MCF 10A (cell line): ENCODE results near the gene TMEM151A. TPM values are rescaled to one million over a fixed set of nuclear protein-coding genes. Genes with fewer than 3 reads are reported as not detected.

Source experiments
- BruUV-seq: library from RNA; stranded (reverse); fragments of 400-500 nt; replicated peaks from 2 replicates; lab custom pipeline; 2021; lab: Mats Ljungman, UMichigan
- CTCF ChIA-PET: fragments of 300-600 bp; sonication (Branson Sonifier 250); formaldehyde crosslinking; extraction: SDS; loops from one replicate; lab custom pipeline; 2021; ENCODE audit warnings: antibody characterized with exemption, inconsistent platforms; lab: Yijun Ruan, JAX
- POLR2A ChIA-PET: fragments of 300-600, 350-650 bp; sonication (Branson Sonifier 250); formaldehyde crosslinking; extraction: SDS; loops from one replicate; lab custom pipeline; 2020; ENCODE audit warnings: antibody characterized with exemption, inconsistent platforms; lab: Yijun Ruan, JAX
- DNase-seq: peaks from one replicate; pipeline ENCODE4 v3.0.0-alpha.2; 2018; ENCODE audit not compliant: unreplicated experiment
- H3K27ac Mint-ChIP-seq: one replicate; pipeline ENCODE4 v1.8.0; 2022; ENCODE audit warnings: mild to moderate bottlenecking, low read depth, mixed read lengths; ENCODE audit not compliant: unreplicated experiment
- H3K27me3 Mint-ChIP-seq: one replicate; pipeline ENCODE4 v1.8.0; 2022; ENCODE audit warnings: mixed read lengths; ENCODE audit not compliant: insufficient read depth, unreplicated experiment
- H3K36me3 Mint-ChIP-seq: one replicate; pipeline ENCODE4 v1.8.0; 2022; ENCODE audit warnings: mild to moderate bottlenecking, moderate library complexity, mixed read lengths; ENCODE audit not compliant: insufficient read depth, unreplicated experiment
- H3K4me1 Mint-ChIP-seq: one replicate; pipeline ENCODE4 v1.8.0; 2022; ENCODE audit warnings: mixed read lengths; ENCODE audit not compliant: insufficient read depth, unreplicated experiment
- H3K4me3 Mint-ChIP-seq: one replicate; pipeline ENCODE4 v1.8.0; 2022; ENCODE audit warnings: mild to moderate bottlenecking, moderate library complexity, mixed read lengths; ENCODE audit not compliant: unreplicated experiment
- H3K9me3 Mint-ChIP-seq: one replicate; pipeline ENCODE4 v1.8.0; 2022; ENCODE audit warnings: mixed read lengths; ENCODE audit not compliant: unreplicated experiment
- intact Hi-C: fragments of 100-400 bp; cut with micrococcal nuclease; formaldehyde crosslinking; loops from 2 replicates; pipeline ENCODE4 v1.14.1; 2022
- total RNA-seq: library from RNA; stranded (reverse); gene quantifications from 2 replicates; pipeline ENCODE4 v1.2.3, GENCODE V29; 2022
- TF ChIP-seq, protein P1 (sequence below): fragments of 200-600 bp; IDR thresholded peaks from one replicate; pipeline ENCODE4 v1.8.0; 2022; ENCODE audit warnings: antibody characterized with exemption, mild to moderate bottlenecking; ENCODE audit not compliant: unreplicated experiment

The TMEM151A gene
- total RNA-seq, 1 experiment from 2014 or later, result not detected

- peaks cover 34% of the 10 kb centered on the region for H3K4me1 Mint-ChIP-seq
- H3K27me3 Mint-ChIP-seq, result no peaks in the 10 kb centered on the region
- CTCF ChIA-PET, result interaction anchor here (0.6 to 6.0 kb wide), 9 partner anchors 10 to 97 kb away, joined by 3 to 48 read pairs (median 4); partner anchors contain the start of gene BRMS1
- no TSS peak for BruUV-seq
- intact Hi-C loops, result no loop called here
- POLR2A ChIA-PET, result interaction anchor here (0.9 to 4.1 kb wide), 9 partner anchors 8 to 55 kb away, joined by 3 to 73 read pairs (median 7); partner anchors contain the start of genes B4GAT1, BRMS1, CD248 and YIF1A
- H3K4me3 Mint-ChIP-seq, result peak overlapping the region; percentile 89
- DNase-seq, result no peak
- H3K9me3 Mint-ChIP-seq, result no peaks in the 10 kb centered on the region
- H3K36me3 Mint-ChIP-seq, result peaks cover 57% of the 10 kb centered on the region
- TF ChIP-seq, protein P1, sequence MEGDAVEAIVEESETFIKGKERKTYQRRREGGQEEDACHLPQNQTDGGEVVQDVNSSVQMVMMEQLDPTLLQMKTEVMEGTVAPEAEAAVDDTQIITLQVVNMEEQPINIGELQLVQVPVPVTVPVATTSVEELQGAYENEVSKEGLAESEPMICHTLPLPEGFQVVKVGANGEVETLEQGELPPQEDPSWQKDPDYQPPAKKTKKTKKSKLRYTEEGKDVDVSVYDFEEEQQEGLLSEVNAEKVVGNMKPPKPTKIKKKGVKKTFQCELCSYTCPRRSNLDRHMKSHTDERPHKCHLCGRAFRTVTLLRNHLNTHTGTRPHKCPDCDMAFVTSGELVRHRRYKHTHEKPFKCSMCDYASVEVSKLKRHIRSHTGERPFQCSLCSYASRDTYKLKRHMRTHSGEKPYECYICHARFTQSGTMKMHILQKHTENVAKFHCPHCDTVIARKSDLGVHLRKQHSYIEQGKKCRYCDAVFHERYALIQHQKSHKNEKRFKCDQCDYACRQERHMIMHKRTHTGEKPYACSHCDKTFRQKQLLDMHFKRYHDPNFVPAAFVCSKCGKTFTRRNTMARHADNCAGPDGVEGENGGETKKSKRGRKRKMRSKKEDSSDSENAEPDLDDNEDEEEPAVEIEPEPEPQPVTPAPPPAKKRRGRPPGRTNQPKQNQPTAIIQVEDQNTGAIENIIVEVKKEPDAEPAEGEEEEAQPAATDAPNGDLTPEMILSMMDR, result no peak
- H3K27ac Mint-ChIP-seq, result peak overlapping the region; percentile 84
These were observed 43.1 kb downstream of the TMEM151A start for GRCh38 chr11:66334605-66335442.

GRCh38 chr11:66335531-66336233 lies 44.0 kb downstream of the TMEM151A start:
- BruUV-seq, result TSS peak; percentile 26
- peaks cover 28% of the 10 kb centered on the region for H3K4me1 Mint-ChIP-seq

DNA sequence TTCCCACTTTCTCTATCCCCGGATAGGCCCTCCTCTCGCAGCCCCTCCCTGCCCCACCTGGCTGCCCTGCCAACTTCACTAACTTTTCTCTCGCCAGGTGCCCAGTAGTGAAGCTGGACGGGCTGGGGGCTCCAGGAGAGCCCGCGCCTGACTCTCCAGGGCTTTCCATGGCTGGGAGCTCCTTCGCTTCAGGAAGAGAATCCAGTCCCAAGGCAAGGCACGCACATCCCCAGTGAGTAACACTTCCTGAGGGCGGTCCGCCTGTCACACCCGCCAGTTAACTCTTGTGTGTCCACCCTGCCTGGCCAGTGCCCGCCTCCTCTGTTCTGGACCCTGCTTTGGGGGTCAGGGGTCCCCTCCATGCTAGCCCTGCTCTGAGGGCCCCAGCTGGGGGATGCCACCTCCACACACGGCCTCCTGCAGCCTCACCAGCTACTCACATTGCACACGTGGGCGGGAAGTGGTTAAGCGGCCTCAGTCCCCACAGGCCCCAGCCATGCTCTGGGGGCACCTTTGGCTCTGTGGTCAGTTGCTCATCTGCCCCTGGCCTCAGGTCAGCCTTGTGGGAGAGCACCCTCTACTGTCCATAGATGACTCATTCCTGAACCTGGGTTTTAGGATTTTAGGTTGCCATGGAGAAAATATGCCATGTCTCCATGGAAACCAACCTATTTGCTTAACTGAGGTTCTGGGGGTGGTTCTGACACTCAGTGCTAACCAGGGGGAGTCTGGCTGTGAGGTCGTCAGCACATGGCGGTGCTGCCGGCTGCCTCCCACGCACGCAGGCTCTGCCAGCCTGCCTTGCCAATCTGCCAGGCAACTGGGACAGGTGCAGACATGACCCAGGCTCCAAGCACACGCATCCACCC lies 44.8 kb downstream of the TMEM151A start, which contains the start of gene RIN1:
TSS of gene RIN1 (minus strand) at position 201 of the 869 bp plus-strand sequence. CDS start at position 169, 32 bp downstream.
- intact Hi-C loops, result loop anchor here (1.0 kb wide), 2 partner anchors 8 to 24 kb away; no protein-coding TSS in a partner anchor
- peak within 1 kb of the TSS; percentile 89 for H3K4me3 Mint-ChIP-seq
- TF ChIP-seq, protein P1, result no peak

More at GRCh38 chr11:66335531-66336233, 44.0 kb downstream of the TMEM151A start:
- Mint-ChIP-seq H3K27ac (peak overlapping the region; percentile 95), H3K4me3 (peak overlapping the region; percentile 89), H3K36me3 (peaks cover 62% of the 10 kb centered on the region), H3K9me3 (no peaks in the 10 kb centered on the region), H3K27me3 (no peaks in the 10 kb centered on the region)
- ChIA-PET CTCF (interaction anchor here (0.5 to 6.0 kb wide), 11 partner anchors 10 to 322 kb away, joined by 3 to 48 read pairs (median 4); partner anchors contain the start of gene BRMS1), POLR2A (interaction anchor here (0.6 to 4.1 kb wide), 18 partner anchors 9 to 724 kb away, joined by 3 to 73 read pairs (median 5); partner anchors contain the start of genes B4GAT1, BRMS1, CD248 and SF3B2)
- DNase-seq, result peak; percentile 61
- intact Hi-C loops, result loop anchor here (1.0 kb wide), 2 partner anchors 7 to 23 kb away; no protein-coding TSS in a partner anchor
- TF ChIP-seq, protein P1, result no peak

More for the DNA sequence above, 44.8 kb downstream of the TMEM151A start, which contains the start of gene RIN1:
- H3K4me1 Mint-ChIP-seq, result peaks cover 30% of the 10 kb centered on the region
- no peaks in the 10 kb centered on the region for H3K27me3 Mint-ChIP-seq
- peak within 1 kb of the TSS; percentile 95 for H3K27ac Mint-ChIP-seq
- peaks cover 59% of the 10 kb centered on the region for H3K36me3 Mint-ChIP-seq
- ChIA-PET POLR2A (interaction anchor here (0.6 to 4.1 kb wide), 16 partner anchors 9 to 1000 kb away, joined by 3 to 73 read pairs (median 5); partner anchors contain the start of genes B4GAT1, BRMS1, CD248 and SF3B2), CTCF (interaction anchor here (0.6 to 6.0 kb wide), 7 partner anchors 9 to 116 kb away, joined by 3 to 48 read pairs (median 4); partner anchors contain the start of gene BRMS1)
- BruUV-seq, result no TSS peak
- peak; percentile 96 for DNase-seq
- H3K9me3 Mint-ChIP-seq, result no peaks in the 10 kb centered on the region
